IgD-negative memory B cell (primary cell): ENCODE results near the gene HOXB8. TPM values are rescaled to one million over a fixed set of nuclear protein-coding genes. Genes with fewer than 3 reads are reported as not detected.

Experiments
- H3K27ac Mint-ChIP-seq, 3 donors: one replicate each; pipeline ENCODE4 v1.8.0; 2020 to 2022; ENCODE audit warnings: mild to moderate bottlenecking in 3 of 3, mixed read lengths in 3 of 3, moderate library complexity in 1 of 3
- H3K27me3 Mint-ChIP-seq: one replicate; pipeline ENCODE4 v1.8.0; 2021; ENCODE audit warnings: mixed read lengths
- H3K36me3 Mint-ChIP-seq: one replicate; pipeline ENCODE4 v1.8.0; 2020; ENCODE audit warnings: mild to moderate bottlenecking, mixed read lengths
- H3K4me1 Mint-ChIP-seq, 3 donors: one replicate each; pipeline ENCODE4 v1.8.0; 2020 to 2022; ENCODE audit warnings: mixed read lengths in 3 of 3, mild to moderate bottlenecking in 1 of 3
- H3K4me3 Mint-ChIP-seq, 4 donors: one replicate each; pipeline ENCODE4 v1.8.0; 2020 to 2022; ENCODE audit warnings: mild to moderate bottlenecking in 4 of 4, mixed read lengths in 4 of 4, moderate library complexity in 3 of 4
- H3K9me3 Mint-ChIP-seq, 3 donors: one replicate each; pipeline ENCODE4 v1.8.0; 2020 to 2021; ENCODE audit warnings: mixed read lengths in 3 of 3, mild to moderate bottlenecking in 1 of 3
- polyA plus RNA-seq: library from polyadenylated mRNA; unstranded; fragments of 300-500 nt; fragmentation: Illumina TruSeq; gene quantifications from one replicate; pipeline ENCODE4 v1.2.3, GENCODE V29; 2021

HOXB8 gene
- polyA plus RNA-seq, 1 donor from 2014 or later = not detected

GRCh38 chr17:48611681-48612455 is 3.2 kb downstream of the HOXB8 start:
- peak overlapping the region in 2 of 3 donors; percentile 82 to 92 for H3K27ac Mint-ChIP-seq
- H3K4me1 Mint-ChIP-seq = peaks cover 13 to 16% (median 15%) of the 10 kb centered on the region in 3 donors
- peaks cover 45% of the 10 kb centered on the region for H3K27me3 Mint-ChIP-seq
- peaks cover 4% of the 10 kb centered on the region for H3K36me3 Mint-ChIP-seq
- H3K9me3 Mint-ChIP-seq = peaks cover 0 to 4% (median 0%) of the 10 kb centered on the region in 3 donors
- peak overlapping the region; percentile 94 to 99 (median 98) for H3K4me3 Mint-ChIP-seq

GRCh38 chr17:48611213-48611612 is 3.9 kb downstream of the HOXB8 start:
- Mint-ChIP-seq H3K9me3 (peaks cover 0 to 4% (median 0%) of the 10 kb centered on the region in 3 donors), H3K4me3 (peak overlapping the region; percentile 94 to 99 (median 98)), H3K36me3 (peaks cover 4% of the 10 kb centered on the region), H3K4me1 (peaks cover 13 to 16% (median 15%) of the 10 kb centered on the region in 3 donors), H3K27me3 (peaks cover 45% of the 10 kb centered on the region), H3K27ac (peak overlapping the region; percentile 82 to 93 (median 92))

GRCh38 chr17:48610282-48611211 is 4.5 kb downstream of the HOXB8 start, which contains the start of gene HOXB7:
Gene HOXB7, minus strand, starts transcription at chr17:48611017. Its CDS starts 99 bp downstream, at chr17:48610918.
- H3K9me3 Mint-ChIP-seq = peaks cover 0 to 4% (median 0%) of the 10 kb centered on the region in 3 donors
- H3K4me3 Mint-ChIP-seq = peak within 1 kb of the TSS; percentile 94 to 99 (median 98)
- peaks cover 39% of the 10 kb centered on the region for H3K27me3 Mint-ChIP-seq
- peaks cover 13 to 15% (median 14%) of the 10 kb centered on the region in 3 donors for H3K4me1 Mint-ChIP-seq
- peak within 1 kb of the TSS; percentile 82 to 93 (median 92) for H3K27ac Mint-ChIP-seq
- peaks cover 4% of the 10 kb centered on the region for H3K36me3 Mint-ChIP-seq

GRCh38 chr17:48609759-48610281 is 5.3 kb downstream of the HOXB8 start:
- H3K27ac Mint-ChIP-seq = peak overlapping the region in 1 of 3 donors; percentile 33
- H3K27me3 Mint-ChIP-seq = peaks cover 39% of the 10 kb centered on the region
- H3K36me3 Mint-ChIP-seq = peaks cover 4% of the 10 kb centered on the region
- H3K9me3 Mint-ChIP-seq = peaks cover 0 to 4% (median 0%) of the 10 kb centered on the region in 3 donors
- peaks cover 10 to 15% (median 12%) of the 10 kb centered on the region in 3 donors for H3K4me1 Mint-ChIP-seq
- peak overlapping the region; percentile 94 to 99 (median 98) for H3K4me3 Mint-ChIP-seq

- peaks cover 4% of the 10 kb centered on the region for H3K36me3 Mint-ChIP-seq
- peaks cover 10 to 15% (median 12%) of the 10 kb centered on the region in 3 donors for H3K4me1 Mint-ChIP-seq
- H3K4me3 Mint-ChIP-seq = peak overlapping the region in 3 of 4 donors; percentile 3 to 99 (median 65)
- peaks cover 43% of the 10 kb centered on the region for H3K27me3 Mint-ChIP-seq
- H3K27ac Mint-ChIP-seq = peak overlapping the region in 1 of 3 donors; percentile 33
- peaks cover 0 to 3% (median 0%) of the 10 kb centered on the region in 3 donors for H3K9me3 Mint-ChIP-seq
Measured at GRCh38 chr17:48609033-48609432, 6.1 kb downstream of the HOXB8 start.

GRCh38 chr17:48608494-48608834 is 6.6 kb downstream of the HOXB8 start:
- Mint-ChIP-seq H3K27ac (peak overlapping the region in 1 of 3 donors; percentile 33), H3K27me3 (peaks cover 46% of the 10 kb centered on the region), H3K4me3 (peak overlapping the region in 1 of 4 donors; percentile 99), H3K4me1 (peaks cover 10 to 13% (median 12%) of the 10 kb centered on the region in 3 donors), H3K9me3 (peaks cover 0 to 3% (median 0%) of the 10 kb centered on the region in 3 donors), H3K36me3 (peaks cover 2% of the 10 kb centered on the region)

- peaks cover 9 to 15% (median 10%) of the 10 kb centered on the region in 3 donors for H3K4me1 Mint-ChIP-seq
- H3K9me3 Mint-ChIP-seq = peaks cover 0 to 3% (median 0%) of the 10 kb centered on the region in 3 donors
- H3K27ac Mint-ChIP-seq = peak overlapping the region in 1 of 3 donors; percentile 83
- H3K36me3 Mint-ChIP-seq = peaks cover 2% of the 10 kb centered on the region
- peak overlapping the region in 2 of 4 donors; percentile 33 to 99 for H3K4me3 Mint-ChIP-seq
- H3K27me3 Mint-ChIP-seq = peaks cover 52% of the 10 kb centered on the region
Measured at GRCh38 chr17:48606892-48607614, 8.0 kb downstream of the HOXB8 start.

- peaks cover 2% of the 10 kb centered on the region for H3K36me3 Mint-ChIP-seq
- peaks cover 6 to 12% (median 7%) of the 10 kb centered on the region in 3 donors for H3K4me1 Mint-ChIP-seq
- peaks cover 0 to 3% (median 0%) of the 10 kb centered on the region in 3 donors for H3K9me3 Mint-ChIP-seq
- H3K4me3 Mint-ChIP-seq = peak overlapping the region in 1 of 4 donors; percentile 10
- H3K27me3 Mint-ChIP-seq = peaks cover 57% of the 10 kb centered on the region
- H3K27ac Mint-ChIP-seq = peak overlapping the region in 1 of 3 donors; percentile 6
Measured at GRCh38 chr17:48605991-48606891, 8.9 kb downstream of the HOXB8 start.

GRCh38 chr17:48605409-48605919 is 9.6 kb downstream of the HOXB8 start:
- Mint-ChIP-seq H3K9me3 (no peaks in the 10 kb centered on the region), H3K27me3 (peaks cover 55% of the 10 kb centered on the region), H3K36me3 (peaks cover 2% of the 10 kb centered on the region), H3K4me1 (peaks cover 3 to 5% (median 3%) of the 10 kb centered on the region in 3 donors), H3K4me3 (peak overlapping the region in 1 of 4 donors; percentile 65), H3K27ac (peak overlapping the region in 2 of 3 donors; percentile 39 to 56)

GRCh38 chr17:48604770-48605329 is 10.2 kb downstream of the HOXB8 start, which contains the start of gene HOXB6:
Gene HOXB6, minus strand, starts transcription at chr17:48604986. Its CDS starts 6,836 bp downstream, at chr17:48598150.
- H3K4me3 Mint-ChIP-seq = peak within 1 kb of the TSS; percentile 42 to 77 (median 70)
- H3K27me3 Mint-ChIP-seq = peaks cover 60% of the 10 kb centered on the region
- H3K36me3 Mint-ChIP-seq = peaks cover 2% of the 10 kb centered on the region
- H3K27ac Mint-ChIP-seq = peak within 1 kb of the TSS in 2 of 3 donors; percentile 39 to 56
- H3K4me1 Mint-ChIP-seq = peaks cover 3 to 5% (median 3%) of the 10 kb centered on the region in 3 donors
- no peaks in the 10 kb centered on the region for H3K9me3 Mint-ChIP-seq

GRCh38 chr17:48603959-48604769 is 10.9 kb downstream of the HOXB8 start:
- Mint-ChIP-seq H3K36me3 (peaks cover 2% of the 10 kb centered on the region), H3K27me3 (peaks cover 61% of the 10 kb centered on the region), H3K27ac (peak overlapping the region in 1 of 3 donors; percentile 56), H3K4me3 (peak overlapping the region in 3 of 4 donors; percentile 35 to 77 (median 65)), H3K9me3 (no peaks in the 10 kb centered on the region), H3K4me1 (peaks cover 3 to 5% (median 3%) of the 10 kb centered on the region in 3 donors)
